ENCODE data around the gene RABGAP1.

The RABGAP1 gene

GRCh38 chr9:123116036-123116435 lies 175.2 kb downstream of the RABGAP1 start:
- H3K36me3 ChIP-seq (ENCODE audit: control insufficient read depth in 1 of 2, insufficient read depth in 2 of 2, low read depth in 1 of 2, low read length in 2 of 2) = peaks cover 0 to 20% of the 10 kb centered on the region in 2 experiments
- no peaks in the 10 kb centered on the region for H3K79me1 ChIP-seq (replicated peaks; ENCODE audit: low read length, poor library complexity, severe bottlenecking)
- H3K27me3 ChIP-seq (ENCODE audit: control insufficient read depth in 1 of 2, insufficient read depth in 1 of 2, low read length in 2 of 2) = no peaks in the 10 kb centered on the region
- H3K27ac ChIP-seq (ENCODE audit: low read length, poor library complexity, severe bottlenecking) = no peak overlapping the region
- no peak overlapping the region for H3K4me2 ChIP-seq (ENCODE audit: low read length, poor library complexity, severe bottlenecking)
- no peak overlapping the region for H3K9ac ChIP-seq (ENCODE audit: low read length)
- H4K91ac ChIP-seq (ENCODE audit: low read length) = no peak overlapping the region
- no peak overlapping the region for H2BK5ac ChIP-seq (ENCODE audit: low read depth, low read length, poor library complexity, severe bottlenecking)
- H2AFZ ChIP-seq (ENCODE audit: low read depth, low read length) = no peak overlapping the region
- H3K18ac ChIP-seq (ENCODE audit: low read depth in 1 of 2, low read length in 2 of 2) = no peak overlapping the region
- H3K4me1 ChIP-seq (ENCODE audit: control insufficient read depth, insufficient read depth, low read depth, low read length) = peaks cover 11% of the 10 kb centered on the region
- no peaks in the 10 kb centered on the region for H3K9me3 ChIP-seq (ENCODE audit: control insufficient read depth, low read length)
- WGBS = 98% methylated on average over 5 of the region's 6 CpGs
- H2BK12ac ChIP-seq (ENCODE audit: low read length in 2 of 2) = no peak overlapping the region
- no peak overlapping the region for H3K14ac ChIP-seq (ENCODE audit: low read length in 2 of 2)
- DNase-seq = no peak
- H4K8ac ChIP-seq (ENCODE audit: low read length) = no peak overlapping the region
- H2BK15ac ChIP-seq (ENCODE audit: low read depth, poor library complexity, severe bottlenecking) = no peak overlapping the region
- no peak overlapping the region for H2AK5ac ChIP-seq (ENCODE audit: low read length, severe bottlenecking)
- no peak overlapping the region for H3K4ac ChIP-seq (ENCODE audit: low read depth in 1 of 2, low read length in 2 of 2)
- H3K4me3 ChIP-seq (ENCODE audit: insufficient read depth in 1 of 2, low read depth in 1 of 2, low read length in 2 of 2) = no peak overlapping the region
- H3K23ac ChIP-seq (ENCODE audit: low read length in 2 of 2) = no peak overlapping the region
- H2BK120ac ChIP-seq (ENCODE audit: low read depth, low read length) = no peak overlapping the region

DNA sequence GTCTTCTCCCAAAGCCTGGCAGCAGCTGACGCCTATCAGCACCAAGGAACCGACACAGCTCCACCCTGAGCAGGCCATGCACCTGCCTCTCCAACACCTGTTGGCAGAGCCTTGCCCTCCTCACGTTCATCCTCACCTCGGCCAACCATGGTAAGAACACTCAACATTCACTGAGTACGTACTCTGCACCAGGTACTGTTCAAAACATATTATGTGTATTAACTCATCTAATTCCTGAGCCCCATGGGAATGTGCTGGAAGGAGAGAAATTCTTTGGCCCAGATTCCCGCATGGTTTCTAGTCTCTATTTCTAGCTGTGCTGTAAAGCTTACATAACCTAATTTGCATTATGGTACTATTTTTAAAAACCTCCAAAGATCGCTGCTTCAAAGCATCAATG lies 178.7 kb downstream of the RABGAP1 start:
- no peak overlapping the region for H3K18ac ChIP-seq (ENCODE audit: low read depth in 1 of 2, low read length in 2 of 2)
- H3K79me1 ChIP-seq (replicated peaks; ENCODE audit: low read length, poor library complexity, severe bottlenecking) = no peaks in the 10 kb centered on the region
- no peak overlapping the region for H4K91ac ChIP-seq (ENCODE audit: low read length)
- no peak overlapping the region for H3K23ac ChIP-seq (ENCODE audit: low read length in 2 of 2)
- H4K8ac ChIP-seq (ENCODE audit: low read length) = no peak overlapping the region
- H3K27me3 ChIP-seq (ENCODE audit: control insufficient read depth in 1 of 2, insufficient read depth in 1 of 2, low read length in 2 of 2) = no peaks in the 10 kb centered on the region
- no peak overlapping the region for H3K14ac ChIP-seq (ENCODE audit: low read length in 2 of 2)
- H2BK12ac ChIP-seq (ENCODE audit: low read length in 2 of 2) = no peak overlapping the region
- H3K4me2 ChIP-seq (ENCODE audit: low read length, poor library complexity, severe bottlenecking) = no peak overlapping the region
- peaks cover 0 to 4% of the 10 kb centered on the region in 2 experiments for H3K36me3 ChIP-seq (ENCODE audit: control insufficient read depth in 1 of 2, insufficient read depth in 2 of 2, low read depth in 1 of 2, low read length in 2 of 2)
- H3K27ac ChIP-seq (ENCODE audit: low read length, poor library complexity, severe bottlenecking) = no peak overlapping the region
- 86% methylated on average over 5 of the region's 7 CpGs for WGBS
- H3K9me3 ChIP-seq (ENCODE audit: control insufficient read depth, low read length) = no peaks in the 10 kb centered on the region
- no peak overlapping the region for H2AFZ ChIP-seq (ENCODE audit: low read depth, low read length)
- no peak overlapping the region for H3K9ac ChIP-seq (ENCODE audit: low read length)
- H3K4me3 ChIP-seq (ENCODE audit: insufficient read depth in 1 of 2, low read depth in 1 of 2, low read length in 2 of 2) = no peak overlapping the region
- no peak overlapping the region for H2BK5ac ChIP-seq (ENCODE audit: low read depth, low read length, poor library complexity, severe bottlenecking)
- no peak overlapping the region for H3K4ac ChIP-seq (ENCODE audit: low read depth in 1 of 2, low read length in 2 of 2)
- H2AK5ac ChIP-seq (ENCODE audit: low read length, severe bottlenecking) = peak overlapping the region; percentile 86
- H3K4me1 ChIP-seq (ENCODE audit: control insufficient read depth, insufficient read depth, low read depth, low read length) = peaks cover 9% of the 10 kb centered on the region
- no peak for DNase-seq
- H2BK120ac ChIP-seq (ENCODE audit: low read depth, low read length) = no peak overlapping the region
- H2BK15ac ChIP-seq (ENCODE audit: low read depth, poor library complexity, severe bottlenecking) = no peak overlapping the region

DNA sequence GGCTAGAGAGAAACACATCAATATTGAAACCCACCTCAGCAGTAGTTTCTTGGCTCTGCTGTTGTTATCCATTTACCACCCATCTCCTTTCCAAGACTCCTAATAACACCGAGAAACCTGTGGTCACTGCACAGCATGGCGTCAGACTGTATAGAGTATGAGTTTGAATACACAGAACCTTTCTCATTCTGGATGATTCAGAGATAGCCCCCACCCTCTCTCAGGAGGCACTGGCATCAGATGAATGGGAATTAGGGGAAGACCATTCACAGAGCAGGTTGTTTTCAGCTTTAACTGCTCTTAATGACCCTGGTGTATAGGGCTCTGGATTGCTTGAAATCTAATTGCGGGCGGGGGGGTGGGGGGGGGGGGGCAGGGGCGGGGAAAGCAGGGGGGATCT lies 179.3 kb downstream of the RABGAP1 start:
- Histone ChIP-seq H3K4me3 (ENCODE audit: insufficient read depth in 1 of 2, low read depth in 1 of 2, low read length in 2 of 2) (no peak overlapping the region), H2AK5ac (ENCODE audit: low read length, severe bottlenecking) (no peak overlapping the region), H3K14ac (ENCODE audit: low read length in 2 of 2) (no peak overlapping the region), H3K36me3 (ENCODE audit: control insufficient read depth in 1 of 2, insufficient read depth in 2 of 2, low read depth in 1 of 2, low read length in 2 of 2) (peaks cover 0 to 2% of the 10 kb centered on the region in 2 experiments), H3K9ac (ENCODE audit: low read length) (no peak overlapping the region), H2BK12ac (ENCODE audit: low read length in 2 of 2) (no peak overlapping the region), H3K4me2 (ENCODE audit: low read length, poor library complexity, severe bottlenecking) (no peak overlapping the region), H4K8ac (ENCODE audit: low read length) (no peak overlapping the region), H3K4ac (ENCODE audit: low read depth in 1 of 2, low read length in 2 of 2) (no peak overlapping the region), H2BK15ac (ENCODE audit: low read depth, poor library complexity, severe bottlenecking) (no peak overlapping the region), H2BK120ac (ENCODE audit: low read depth, low read length) (no peak overlapping the region), H3K27ac (ENCODE audit: low read length, poor library complexity, severe bottlenecking) (no peak overlapping the region), H2BK5ac (ENCODE audit: low read depth, low read length, poor library complexity, severe bottlenecking) (no peak overlapping the region), H3K79me1 (replicated peaks; ENCODE audit: low read length, poor library complexity, severe bottlenecking) (no peaks in the 10 kb centered on the region), H3K4me1 (ENCODE audit: control insufficient read depth, insufficient read depth, low read depth, low read length) (peaks cover 9% of the 10 kb centered on the region), H3K23ac (ENCODE audit: low read length in 2 of 2) (no peak overlapping the region), H2AFZ (ENCODE audit: low read depth, low read length) (no peak overlapping the region), H3K9me3 (ENCODE audit: control insufficient read depth, low read length) (no peaks in the 10 kb centered on the region), H4K91ac (ENCODE audit: low read length) (no peak overlapping the region), H3K18ac (ENCODE audit: low read depth in 1 of 2, low read length in 2 of 2) (no peak overlapping the region), H3K27me3 (ENCODE audit: control insufficient read depth in 1 of 2, insufficient read depth in 1 of 2, low read length in 2 of 2) (no peaks in the 10 kb centered on the region)
- no peak for DNase-seq
- 86% methylated on average over 2 of the region's 5 CpGs for WGBS

DNA sequence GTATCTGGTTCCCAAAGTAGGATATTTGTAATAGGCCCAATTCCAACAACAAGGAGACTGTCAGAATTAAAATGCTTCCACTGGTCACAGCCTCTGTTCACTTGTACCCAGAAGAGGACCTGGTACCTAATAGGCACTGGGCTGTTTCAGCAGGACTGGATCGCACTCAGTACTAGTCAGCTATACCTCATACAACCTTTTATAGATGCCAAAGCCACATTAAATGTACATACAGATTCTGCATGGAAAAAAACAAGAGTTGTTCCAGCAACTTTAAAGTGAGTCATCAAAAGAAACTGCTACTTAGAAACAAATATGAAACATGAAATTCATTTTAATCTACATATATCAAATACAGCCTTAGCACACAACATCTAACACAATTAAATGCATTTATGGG lies 180.1 kb downstream of the RABGAP1 start:
- 100% methylated on average over 1 of the region's 1 CpG for WGBS
- Histone ChIP-seq H3K79me1 (replicated peaks; ENCODE audit: low read length, poor library complexity, severe bottlenecking) (no peaks in the 10 kb centered on the region), H3K9me3 (ENCODE audit: control insufficient read depth, low read length) (no peaks in the 10 kb centered on the region), H3K36me3 (ENCODE audit: control insufficient read depth in 1 of 2, insufficient read depth in 2 of 2, low read depth in 1 of 2, low read length in 2 of 2) (no peaks in the 10 kb centered on the region), H2BK15ac (ENCODE audit: low read depth, poor library complexity, severe bottlenecking) (no peak overlapping the region), H4K8ac (ENCODE audit: low read length) (no peak overlapping the region), H3K4me1 (ENCODE audit: control insufficient read depth, insufficient read depth, low read depth, low read length) (peaks cover 9% of the 10 kb centered on the region), H3K18ac (ENCODE audit: low read depth in 1 of 2, low read length in 2 of 2) (no peak overlapping the region), H2BK5ac (ENCODE audit: low read depth, low read length, poor library complexity, severe bottlenecking) (no peak overlapping the region), H3K14ac (ENCODE audit: low read length in 2 of 2) (no peak overlapping the region), H2AFZ (ENCODE audit: low read depth, low read length) (no peak overlapping the region), H3K27me3 (ENCODE audit: control insufficient read depth in 1 of 2, insufficient read depth in 1 of 2, low read length in 2 of 2) (no peaks in the 10 kb centered on the region), H4K91ac (ENCODE audit: low read length) (no peak overlapping the region), H3K23ac (ENCODE audit: low read length in 2 of 2) (no peak overlapping the region), H2BK120ac (ENCODE audit: low read depth, low read length) (no peak overlapping the region), H2AK5ac (ENCODE audit: low read length, severe bottlenecking) (peak overlapping the region; percentile 66), H3K4me2 (ENCODE audit: low read length, poor library complexity, severe bottlenecking) (peak overlapping the region; percentile 37), H3K4ac (ENCODE audit: low read depth in 1 of 2, low read length in 2 of 2) (no peak overlapping the region), H2BK12ac (ENCODE audit: low read length in 2 of 2) (no peak overlapping the region), H3K4me3 (ENCODE audit: insufficient read depth in 1 of 2, low read depth in 1 of 2, low read length in 2 of 2) (no peak overlapping the region), H3K9ac (ENCODE audit: low read length) (no peak overlapping the region), H3K27ac (ENCODE audit: low read length, poor library complexity, severe bottlenecking) (peak overlapping the region; percentile 63)
- DNase-seq = no peak

All from mesenchymal stem cell (in vitro differentiated cells and primary cell).